ENCODE results near the gene TUBG2.

GRCh38 chr17:42704837-42705494, 45.9 kb downstream of the TUBG2 start:
- TF ChIP-seq RAD21 (IDR thresholded peaks at IDR 0.05; ENCODE audit: low read depth) (no peak), CTCF (IDR thresholded peaks at IDR 0.05 in 2 of 3, conservative IDR thresholded peaks at IDR 0.05 in 1 of 3; ENCODE audit: borderline replicate concordance in 1 of 3, insufficient read depth in 1 of 3, low read depth in 2 of 3, low read length in 2 of 3) (no peak), REST (IDR thresholded peaks at IDR 0.05; ENCODE audit: low read depth) (no peak), POLR2A (IDR thresholded peaks at IDR 0.05; ENCODE audit: borderline replicate concordance, extremely low read depth, insufficient read depth, insufficient read length) (no peak), ZBTB33 (IDR thresholded peaks at IDR 0.05; ENCODE audit: extremely low read depth, insufficient replicate concordance, low read length) (no peak), TCF7L2 (IDR thresholded peaks at IDR 0.05; ENCODE audit: borderline replicate concordance, extremely low read depth, insufficient read depth, insufficient read length) (no peak), ZNF274 (IDR thresholded peaks at IDR 0.05; ENCODE audit: low read depth, low read length) (no peak), ZFX (IDR thresholded peaks at IDR 0.05) (no peak), YY1 (IDR thresholded peaks at IDR 0.05; ENCODE audit: extremely low read depth, insufficient replicate concordance, low read depth, low read length) (no peak), MAX (IDR thresholded peaks at IDR 0.05) (no peak), ELF1 (IDR thresholded peaks at IDR 0.05; ENCODE audit: borderline replicate concordance, low read depth) (no peak), POLR2AphosphoS5 (IDR thresholded peaks at IDR 0.05; ENCODE audit: low read depth, low read length) (no peak), EZH2 (IDR thresholded peaks at IDR 0.05) (no peak)
